ENCODE results near the gene SMIM28.

- TF ChIP-seq EZH2 (IDR thresholded peaks at IDR 0.05; ENCODE audit: borderline replicate concordance, insufficient read depth, low read length, poor library complexity, severe bottlenecking) (no peak), POLR2AphosphoS5 (IDR thresholded peaks at IDR 0.05) (no peak), RAD21 (conservative IDR thresholded peaks at IDR 0.05) (no peak), SMC3 (conservative IDR thresholded peaks at IDR 0.05; ENCODE audit: poor library complexity) (no peak), EP300 (conservative IDR thresholded peaks at IDR 0.05; ENCODE audit: poor library complexity, severe bottlenecking) (no peak), TAF1 (IDR thresholded peaks at IDR 0.05; ENCODE audit: low read depth) (no peak), MXI1 (conservative IDR thresholded peaks at IDR 0.05; ENCODE audit: poor library complexity, severe bottlenecking) (no peak)
- TF ChIP-seq, protein P1, sequence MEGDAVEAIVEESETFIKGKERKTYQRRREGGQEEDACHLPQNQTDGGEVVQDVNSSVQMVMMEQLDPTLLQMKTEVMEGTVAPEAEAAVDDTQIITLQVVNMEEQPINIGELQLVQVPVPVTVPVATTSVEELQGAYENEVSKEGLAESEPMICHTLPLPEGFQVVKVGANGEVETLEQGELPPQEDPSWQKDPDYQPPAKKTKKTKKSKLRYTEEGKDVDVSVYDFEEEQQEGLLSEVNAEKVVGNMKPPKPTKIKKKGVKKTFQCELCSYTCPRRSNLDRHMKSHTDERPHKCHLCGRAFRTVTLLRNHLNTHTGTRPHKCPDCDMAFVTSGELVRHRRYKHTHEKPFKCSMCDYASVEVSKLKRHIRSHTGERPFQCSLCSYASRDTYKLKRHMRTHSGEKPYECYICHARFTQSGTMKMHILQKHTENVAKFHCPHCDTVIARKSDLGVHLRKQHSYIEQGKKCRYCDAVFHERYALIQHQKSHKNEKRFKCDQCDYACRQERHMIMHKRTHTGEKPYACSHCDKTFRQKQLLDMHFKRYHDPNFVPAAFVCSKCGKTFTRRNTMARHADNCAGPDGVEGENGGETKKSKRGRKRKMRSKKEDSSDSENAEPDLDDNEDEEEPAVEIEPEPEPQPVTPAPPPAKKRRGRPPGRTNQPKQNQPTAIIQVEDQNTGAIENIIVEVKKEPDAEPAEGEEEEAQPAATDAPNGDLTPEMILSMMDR (IDR thresholded peaks at IDR 0.05; ENCODE audit: poor library complexity, severe bottlenecking) = no peak
- TF ChIP-seq, protein P2, sequence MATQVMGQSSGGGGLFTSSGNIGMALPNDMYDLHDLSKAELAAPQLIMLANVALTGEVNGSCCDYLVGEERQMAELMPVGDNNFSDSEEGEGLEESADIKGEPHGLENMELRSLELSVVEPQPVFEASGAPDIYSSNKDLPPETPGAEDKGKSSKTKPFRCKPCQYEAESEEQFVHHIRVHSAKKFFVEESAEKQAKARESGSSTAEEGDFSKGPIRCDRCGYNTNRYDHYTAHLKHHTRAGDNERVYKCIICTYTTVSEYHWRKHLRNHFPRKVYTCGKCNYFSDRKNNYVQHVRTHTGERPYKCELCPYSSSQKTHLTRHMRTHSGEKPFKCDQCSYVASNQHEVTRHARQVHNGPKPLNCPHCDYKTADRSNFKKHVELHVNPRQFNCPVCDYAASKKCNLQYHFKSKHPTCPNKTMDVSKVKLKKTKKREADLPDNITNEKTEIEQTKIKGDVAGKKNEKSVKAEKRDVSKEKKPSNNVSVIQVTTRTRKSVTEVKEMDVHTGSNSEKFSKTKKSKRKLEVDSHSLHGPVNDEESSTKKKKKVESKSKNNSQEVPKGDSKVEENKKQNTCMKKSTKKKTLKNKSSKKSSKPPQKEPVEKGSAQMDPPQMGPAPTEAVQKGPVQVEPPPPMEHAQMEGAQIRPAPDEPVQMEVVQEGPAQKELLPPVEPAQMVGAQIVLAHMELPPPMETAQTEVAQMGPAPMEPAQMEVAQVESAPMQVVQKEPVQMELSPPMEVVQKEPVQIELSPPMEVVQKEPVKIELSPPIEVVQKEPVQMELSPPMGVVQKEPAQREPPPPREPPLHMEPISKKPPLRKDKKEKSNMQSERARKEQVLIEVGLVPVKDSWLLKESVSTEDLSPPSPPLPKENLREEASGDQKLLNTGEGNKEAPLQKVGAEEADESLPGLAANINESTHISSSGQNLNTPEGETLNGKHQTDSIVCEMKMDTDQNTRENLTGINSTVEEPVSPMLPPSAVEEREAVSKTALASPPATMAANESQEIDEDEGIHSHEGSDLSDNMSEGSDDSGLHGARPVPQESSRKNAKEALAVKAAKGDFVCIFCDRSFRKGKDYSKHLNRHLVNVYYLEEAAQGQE (IDR thresholded peaks at IDR 0.05; ENCODE audit: borderline replicate concordance) = no peak
Measured at GRCh38 chr6:138420356-138420755, 42.7 kb downstream of the SMIM28 start.
